Loucy (cell line): ENCODE results near the gene GEMIN5.

Experiments used
- H2AFZ ChIP-seq: fragments of 200-600 bp; sonication (generic); 2 replicates; pipeline ENCODE4 v1.6.0; 2016; ENCODE audit warnings: antibody characterized with exemption, mild to moderate bottlenecking, low read length, moderate library complexity
- H3F3A ChIP-seq: fragments of 200-600 bp; 2 replicates; pipeline ENCODE4 v1.6.0; 2016; ENCODE audit warnings: antibody characterized with exemption, low read depth, mild to moderate bottlenecking
- H3K27me3 ChIP-seq: fragments of 200-600 bp; sonication (generic); 2 replicates; pipeline ENCODE4 v1.6.1; 2014; ENCODE audit warnings: low read length, mild to moderate bottlenecking; ENCODE audit not compliant: insufficient read depth, poor library complexity, severe bottlenecking
- H3K36me3 ChIP-seq: fragments of 200-600 bp; sonication (generic); 2 replicates; pipeline ENCODE4 v1.6.1; 2016; ENCODE audit warnings: low read length; ENCODE audit not compliant: insufficient read depth
- H3K4me1 ChIP-seq: fragments of 200-600 bp; sonication (generic); 2 replicates; pipeline ENCODE4 v1.5.1; 2014; ENCODE audit warnings: low read length, mild to moderate bottlenecking; ENCODE audit not compliant: insufficient read depth, poor library complexity, severe bottlenecking
- H3K4me2 ChIP-seq: fragments of 200-600 bp; sonication (generic); 2 replicates; pipeline ENCODE4 v1.6.0; 2014; ENCODE audit warnings: antibody characterized with exemption, low read length, low read depth, mild to moderate bottlenecking; ENCODE audit not compliant: poor library complexity, severe bottlenecking
- H3K4me3 ChIP-seq: fragments of 200-600 bp; sonication (generic); 2 replicates; pipeline ENCODE4 v1.5.1; 2014; ENCODE audit warnings: low read length, mild to moderate bottlenecking, mixed read lengths; ENCODE audit not compliant: poor library complexity, severe bottlenecking
- H3K79me2 ChIP-seq: fragments of 200-600 bp; sonication (generic); 2 replicates; pipeline ENCODE4 v1.6.1; 2014; ENCODE audit warnings: low read length; ENCODE audit not compliant: insufficient read depth
- H3K9ac ChIP-seq: fragments of 200-600 bp; sonication (generic); 2 replicates; pipeline ENCODE4 v1.6.0; 2014; ENCODE audit warnings: mild to moderate bottlenecking, low read depth, low read length, moderate library complexity; ENCODE audit not compliant: poor library complexity, severe bottlenecking
- H3K9me2 ChIP-seq: fragments of 200-600 bp; sonication (generic); replicated peaks from 2 replicates; pipeline ENCODE4 v1.6.1; 2016; ENCODE audit warnings: low read depth, low read length, mixed read lengths
- H3K9me3 ChIP-seq: fragments of 200-600 bp; sonication (generic); 2 replicates; pipeline ENCODE4 v1.6.1; 2014; ENCODE audit warnings: mild to moderate bottlenecking, antibody characterized with exemption, low read length, low read depth; ENCODE audit not compliant: insufficient read depth
- H4K20me1 ChIP-seq: fragments of 200-600 bp; sonication (generic); 2 replicates; pipeline ENCODE4 v1.6.0; 2014; ENCODE audit warnings: antibody characterized with exemption, low read length, mild to moderate bottlenecking; ENCODE audit not compliant: insufficient read depth, poor library complexity, severe bottlenecking
- EZH2phosphoT487 ChIP-seq: fragments of 200-600 bp; IDR thresholded peaks from 2 replicates; pipeline ENCODE4 v1.6.1; 2018; ENCODE audit warnings: antibody characterized with exemption, mild to moderate bottlenecking, moderate library complexity, borderline replicate concordance
- TF ChIP-seq, protein P1 (sequence below): fragments of 200-600 bp; sonication (generic); conservative IDR thresholded peaks from 2 replicates; pipeline ENCODE4 v1.5.1; 2014; ENCODE audit warnings: mild to moderate bottlenecking, antibody characterized with exemption, low read length

The GEMIN5 gene

DNA sequence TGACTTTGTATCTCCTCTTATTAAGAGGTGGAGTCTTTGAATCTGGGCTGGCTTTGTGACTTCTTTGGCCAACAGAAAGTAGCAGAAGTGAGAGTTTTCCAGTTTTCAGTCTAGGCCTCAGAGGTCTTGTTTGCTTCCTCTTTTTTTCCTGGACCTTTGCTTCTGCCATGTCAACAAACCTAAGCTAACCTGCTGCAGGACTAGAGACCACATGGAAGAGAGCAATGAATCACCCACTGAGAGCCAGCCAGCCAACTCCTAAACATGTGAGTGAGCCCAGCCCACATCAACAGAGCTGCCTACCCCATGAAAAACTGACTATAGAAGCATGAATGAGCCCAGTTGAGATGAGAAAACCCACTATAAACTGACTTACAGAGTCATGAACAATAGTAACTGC is 32.7 kb upstream of the GEMIN5 start:
- Histone ChIP-seq H3K36me3 (peaks cover 20% of the 10 kb centered on the region; the same call in 1 of the 2 replicates), H3K9me3 (no peaks in the 10 kb centered on the region), H3K9me2 (no peaks in the 10 kb centered on the region), H3K9ac (no peak overlapping the region), H3K27me3 (no peaks in the 10 kb centered on the region), H3K4me3 (no peak overlapping the region), H2AFZ (no peak overlapping the region), H3F3A (no peaks in the 10 kb centered on the region), H3K79me2 (no peaks in the 10 kb centered on the region), H3K4me1 (no peaks in the 10 kb centered on the region), H4K20me1 (no peaks in the 10 kb centered on the region), H3K4me2 (no peak overlapping the region)
- TF ChIP-seq, protein P1, sequence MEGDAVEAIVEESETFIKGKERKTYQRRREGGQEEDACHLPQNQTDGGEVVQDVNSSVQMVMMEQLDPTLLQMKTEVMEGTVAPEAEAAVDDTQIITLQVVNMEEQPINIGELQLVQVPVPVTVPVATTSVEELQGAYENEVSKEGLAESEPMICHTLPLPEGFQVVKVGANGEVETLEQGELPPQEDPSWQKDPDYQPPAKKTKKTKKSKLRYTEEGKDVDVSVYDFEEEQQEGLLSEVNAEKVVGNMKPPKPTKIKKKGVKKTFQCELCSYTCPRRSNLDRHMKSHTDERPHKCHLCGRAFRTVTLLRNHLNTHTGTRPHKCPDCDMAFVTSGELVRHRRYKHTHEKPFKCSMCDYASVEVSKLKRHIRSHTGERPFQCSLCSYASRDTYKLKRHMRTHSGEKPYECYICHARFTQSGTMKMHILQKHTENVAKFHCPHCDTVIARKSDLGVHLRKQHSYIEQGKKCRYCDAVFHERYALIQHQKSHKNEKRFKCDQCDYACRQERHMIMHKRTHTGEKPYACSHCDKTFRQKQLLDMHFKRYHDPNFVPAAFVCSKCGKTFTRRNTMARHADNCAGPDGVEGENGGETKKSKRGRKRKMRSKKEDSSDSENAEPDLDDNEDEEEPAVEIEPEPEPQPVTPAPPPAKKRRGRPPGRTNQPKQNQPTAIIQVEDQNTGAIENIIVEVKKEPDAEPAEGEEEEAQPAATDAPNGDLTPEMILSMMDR: no peak
- TF ChIP-seq EZH2phosphoT487: no peak

DNA sequence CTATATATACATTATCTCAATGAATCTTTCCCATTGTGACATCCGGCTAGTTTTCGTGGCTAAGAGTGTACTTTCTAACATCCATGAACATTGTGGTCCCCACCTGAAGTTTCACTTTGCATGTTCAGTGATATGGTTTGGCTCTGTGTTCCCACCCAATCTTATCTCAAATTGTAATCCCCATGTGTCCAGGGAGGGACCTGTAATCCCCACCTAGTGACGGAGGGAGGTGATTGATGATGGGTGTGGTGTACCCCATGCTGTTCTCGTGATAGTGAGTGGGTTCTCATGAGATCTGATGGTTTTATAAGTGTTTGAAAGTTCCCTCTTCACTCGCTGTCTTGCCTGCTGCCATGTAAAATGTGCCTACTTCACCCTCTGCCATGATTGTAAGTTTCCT is 30.9 kb upstream of the GEMIN5 start:
- Histone ChIP-seq H2AFZ (no peak overlapping the region), H3K9ac (no peak overlapping the region), H3K4me1 (no peaks in the 10 kb centered on the region), H3K36me3 (peaks cover 20% of the 10 kb centered on the region; the same call in 1 of the 2 replicates), H3K9me3 (no peaks in the 10 kb centered on the region), H3F3A (no peaks in the 10 kb centered on the region), H3K4me2 (no peak overlapping the region), H3K27me3 (no peaks in the 10 kb centered on the region), H3K9me2 (no peaks in the 10 kb centered on the region), H4K20me1 (no peaks in the 10 kb centered on the region), H3K4me3 (no peak overlapping the region), H3K79me2 (no peaks in the 10 kb centered on the region)
- TF ChIP-seq, protein P1: no peak

DNA sequence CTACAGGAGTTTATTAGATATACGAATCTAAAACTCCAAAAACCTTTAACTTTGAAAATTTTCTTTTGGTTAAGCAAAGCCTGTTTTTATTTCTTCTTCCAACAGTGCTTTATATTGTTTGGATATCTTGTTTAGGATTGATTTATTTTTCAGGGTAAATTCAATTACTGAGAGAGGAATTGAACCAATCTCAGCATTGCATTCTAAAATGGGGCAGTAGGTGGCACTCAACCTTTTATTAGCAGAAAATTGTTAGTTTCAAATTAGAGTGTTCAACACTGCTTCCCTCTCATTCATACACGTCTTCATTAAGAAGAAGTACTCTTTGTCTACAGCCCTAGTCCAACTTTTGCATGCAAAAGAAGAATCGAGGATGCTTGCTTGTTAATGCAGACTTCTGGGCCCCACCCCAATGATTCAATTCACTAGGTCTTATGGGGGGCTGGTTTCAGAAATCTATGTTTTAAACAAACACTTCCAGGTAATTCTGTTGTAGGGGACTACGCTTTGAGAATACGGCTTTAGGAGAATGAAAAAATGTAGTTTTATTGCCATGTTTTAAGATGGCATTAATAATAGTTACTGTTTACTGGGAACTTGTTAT is 29.5 kb upstream of the GEMIN5 start:
- no peak overlapping the region for H2AFZ ChIP-seq
- no peaks in the 10 kb centered on the region for H3K9me3 ChIP-seq
- no peaks in the 10 kb centered on the region for H3F3A ChIP-seq
- H3K79me2 ChIP-seq: no peaks in the 10 kb centered on the region
- no peaks in the 10 kb centered on the region for H3K27me3 ChIP-seq
- H3K4me1 ChIP-seq: no peaks in the 10 kb centered on the region
- no peak overlapping the region for H3K9ac ChIP-seq
- H4K20me1 ChIP-seq: no peaks in the 10 kb centered on the region
- H3K9me2 ChIP-seq: no peaks in the 10 kb centered on the region
- TF ChIP-seq EZH2phosphoT487: no peak
- TF ChIP-seq, protein P1: peak; percentile 50
- no peak overlapping the region for H3K4me3 ChIP-seq
- peaks cover 21% of the 10 kb centered on the region; the same call in 1 of the 2 replicates for H3K36me3 ChIP-seq
- no peak overlapping the region for H3K4me2 ChIP-seq
